ENCODE measurements around the gene NR2C1.

NR2C1 gene

GRCh38 chr12:95089462-95089861 is 16.0 kb upstream of the NR2C1 start:
- no peak overlapping the region for H3K4me3 ChIP-seq (ENCODE audit: low read depth, low read length)
- DNase-seq (ENCODE audit: low read depth): no peak

- DNase-seq (ENCODE audit: low read depth): no peak
- H3K4me3 ChIP-seq (ENCODE audit: low read depth, low read length): no peak overlapping the region
These were observed 15.0 kb upstream of the NR2C1 start for GRCh38 chr12:95088379-95088778.

- no peak for DNase-seq (ENCODE audit: low read depth)
- H3K4me3 ChIP-seq (ENCODE audit: low read depth, low read length): no peak overlapping the region
These were observed 12.2 kb upstream of the NR2C1 start for GRCh38 chr12:95085612-95086011.

GRCh38 chr12:95083938-95084337 is 10.5 kb upstream of the NR2C1 start:
- peak; percentile 74 for DNase-seq (ENCODE audit: low read depth)
- no peak overlapping the region for H3K4me3 ChIP-seq (ENCODE audit: low read depth, low read length)

- DNase-seq (ENCODE audit: low read depth): no peak
- no peak overlapping the region for H3K4me3 ChIP-seq (ENCODE audit: low read depth, low read length)
These were observed 10.1 kb upstream of the NR2C1 start for GRCh38 chr12:95083471-95083870.

- no peak overlapping the region for H3K4me3 ChIP-seq (ENCODE audit: low read depth, low read length)
- no peak for DNase-seq (ENCODE audit: low read depth)
These were observed 3.9 kb upstream of the NR2C1 start for GRCh38 chr12:95077341-95077740.

GRCh38 chr12:95074766-95075165 is 1.3 kb upstream of the NR2C1 start:
- no peak overlapping the region for H3K4me3 ChIP-seq (ENCODE audit: low read depth, low read length)
- DNase-seq (ENCODE audit: low read depth): no peak

- no peak for DNase-seq (ENCODE audit: low read depth)
- H3K4me3 ChIP-seq (ENCODE audit: low read depth, low read length): peak overlapping the region; percentile 88
These were observed 491 bp upstream of the NR2C1 start for GRCh38 chr12:95073698-95074520.

GRCh38 chr12:95070378-95070777 is 3.0 kb downstream of the NR2C1 start:
- H3K4me3 ChIP-seq (ENCODE audit: low read depth, low read length): no peak overlapping the region
- no peak for DNase-seq (ENCODE audit: low read depth)

GRCh38 chr12:95066091-95066855 is 7.1 kb downstream of the NR2C1 start:
- no peak overlapping the region for H3K4me3 ChIP-seq (ENCODE audit: low read depth, low read length)
- no peak for DNase-seq (ENCODE audit: low read depth)

GRCh38 chr12:95060951-95061350 is 12.5 kb downstream of the NR2C1 start:
- DNase-seq (ENCODE audit: low read depth): no peak
- no peak overlapping the region for H3K4me3 ChIP-seq (ENCODE audit: low read depth, low read length)

- no peak for DNase-seq (ENCODE audit: low read depth)
- no peak overlapping the region for H3K4me3 ChIP-seq (ENCODE audit: low read depth, low read length)
These were observed 13.4 kb downstream of the NR2C1 start for GRCh38 chr12:95059984-95060383.

- no peak for DNase-seq (ENCODE audit: low read depth)
- no peak overlapping the region for H3K4me3 ChIP-seq (ENCODE audit: low read depth, low read length)
These were observed 16.0 kb downstream of the NR2C1 start for GRCh38 chr12:95057424-95057823.

GRCh38 chr12:95055057-95055456 is 18.4 kb downstream of the NR2C1 start:
- no peak for DNase-seq (ENCODE audit: low read depth)
- no peak overlapping the region for H3K4me3 ChIP-seq (ENCODE audit: low read depth, low read length)

GRCh38 chr12:95054206-95054605 is 19.2 kb downstream of the NR2C1 start:
- no peak for DNase-seq (ENCODE audit: low read depth)
- H3K4me3 ChIP-seq (ENCODE audit: low read depth, low read length): no peak overlapping the region

GRCh38 chr12:95051241-95051640 is 22.2 kb downstream of the NR2C1 start:
- no peak overlapping the region for H3K4me3 ChIP-seq (ENCODE audit: low read depth, low read length)
- no peak for DNase-seq (ENCODE audit: low read depth)

- DNase-seq (ENCODE audit: low read depth): no peak
- no peak overlapping the region for H3K4me3 ChIP-seq (ENCODE audit: low read depth, low read length)
These were observed 35.5 kb downstream of the NR2C1 start for GRCh38 chr12:95037906-95038305.

- no peak for DNase-seq (ENCODE audit: low read depth)
- H3K4me3 ChIP-seq (ENCODE audit: low read depth, low read length): no peak overlapping the region
These were observed 38.7 kb downstream of the NR2C1 start for GRCh38 chr12:95034750-95035149.

- H3K4me3 ChIP-seq (ENCODE audit: low read depth, low read length): no peak overlapping the region
- no peak for DNase-seq (ENCODE audit: low read depth)
These were observed 50.9 kb downstream of the NR2C1 start for GRCh38 chr12:95022477-95022876.

GRCh38 chr12:95017482-95017881 is 55.9 kb downstream of the NR2C1 start:
- DNase-seq (ENCODE audit: low read depth): no peak
- no peak overlapping the region for H3K4me3 ChIP-seq (ENCODE audit: low read depth, low read length)

- no peak for DNase-seq (ENCODE audit: low read depth)
- no peak overlapping the region for H3K4me3 ChIP-seq (ENCODE audit: low read depth, low read length)
These were observed 57.3 kb downstream of the NR2C1 start for GRCh38 chr12:95016120-95016519.

Measured in skeletal muscle cell (primary cell).